SK-N-SH treated with all-trans-retinoic acid at 6 μM for 48 hours (cell line): ENCODE results near the gene CEP128.

Experiments
- ATAC-seq: fragments of 200-7000 bp; cut with Tn5 transposase; 3 replicates; pipeline ENCODE4 v1.9.1; 2020; ENCODE audit warnings: mild to moderate bottlenecking, moderate library complexity
- ARNTL ChIP-seq: fragments of 450-650 bp; formaldehyde crosslinking; IDR thresholded peaks from 2 replicates; pipeline ENCODE4 v1.5.0; 2020; ENCODE audit warnings: low read depth, mild to moderate bottlenecking, moderate library complexity, borderline replicate concordance
- BACH2 ChIP-seq: fragments of 250-450 bp; sonication (Bioruptor Pico); IDR thresholded peaks from 2 replicates; pipeline ENCODE4 v1.9.0; 2021; ENCODE audit warnings: mild to moderate bottlenecking, borderline replicate concordance
- CSDC2 ChIP-seq: fragments of 250-450 bp; sonication (Bioruptor Pico); IDR thresholded peaks from 2 replicates; pipeline ENCODE4 v1.5.0; 2020; ENCODE audit warnings: mild to moderate bottlenecking, moderate library complexity
- CSRNP3 ChIP-seq: fragments of 250-450 bp; sonication (Bioruptor Pico); IDR thresholded peaks from 2 replicates; pipeline ENCODE4 v1.5.1; 2021; ENCODE audit warnings: mild to moderate bottlenecking, moderate library complexity
- ESRRG ChIP-seq: fragments of 250-450 bp; sonication (Bioruptor Pico); IDR thresholded peaks from 2 replicates; pipeline ENCODE4 v1.6.1; 2021; ENCODE audit warnings: mild to moderate bottlenecking
- GLIS3 ChIP-seq: fragments of 250-450 bp; sonication (Bioruptor Pico); IDR thresholded peaks from 2 replicates; pipeline ENCODE4 v1.5.0; 2020; ENCODE audit warnings: mild to moderate bottlenecking, moderate library complexity
- ISL1 ChIP-seq: fragments of 250-450 bp; sonication (Bioruptor Pico); IDR thresholded peaks from 2 replicates; pipeline ENCODE4 v2.1.2; 2022; ENCODE audit warnings: mild to moderate bottlenecking, moderate library complexity
- OSR1 ChIP-seq: fragments of 250-450 bp; sonication (Bioruptor Pico); IDR thresholded peaks from 2 replicates; pipeline ENCODE4 v1.8.0; 2022; ENCODE audit warnings: moderate library complexity, mild to moderate bottlenecking, inconsistent platforms
- PATZ1 ChIP-seq: fragments of 250-450 bp; sonication (Bioruptor Pico); IDR thresholded peaks from 2 replicates; pipeline ENCODE4 v1.8.0; 2020; ENCODE audit warnings: mild to moderate bottlenecking, moderate library complexity, borderline replicate concordance
- PPARA ChIP-seq: fragments of 250-450 bp; sonication (Bioruptor Pico); IDR thresholded peaks from 2 replicates; pipeline ENCODE4 v1.5.0; 2020; ENCODE audit warnings: mild to moderate bottlenecking, borderline replicate concordance
- RARB ChIP-seq: fragments of 250-450 bp; sonication (Bioruptor Pico); IDR thresholded peaks from 2 replicates; pipeline ENCODE4 v1.8.0; 2021; ENCODE audit warnings: mild to moderate bottlenecking, moderate library complexity
- SNAI2 ChIP-seq: fragments of 250-450 bp; sonication (Bioruptor Pico); IDR thresholded peaks from 2 replicates; pipeline ENCODE4 v1.5.0; 2020; ENCODE audit warnings: mild to moderate bottlenecking, moderate library complexity
- TCF4 ChIP-seq: fragments of 250-450 bp; sonication (Bioruptor Pico); IDR thresholded peaks from 2 replicates; pipeline ENCODE4 v1.8.0; 2021; ENCODE audit warnings: mild to moderate bottlenecking, moderate library complexity, borderline replicate concordance
- TOX ChIP-seq: fragments of 250-450 bp; sonication (Bioruptor Pico); IDR thresholded peaks from 2 replicates; pipeline ENCODE4 v1.8.0; 2021; ENCODE audit warnings: mild to moderate bottlenecking, moderate library complexity, borderline replicate concordance
- TSHZ2 ChIP-seq: fragments of 250-450 bp; sonication (Bioruptor Pico); IDR thresholded peaks from 2 replicates; pipeline ENCODE4 v1.5.0; 2020; ENCODE audit warnings: mild to moderate bottlenecking, moderate library complexity
- ZC3H10 ChIP-seq: fragments of 250-450 bp; sonication (Bioruptor Pico); IDR thresholded peaks from 2 replicates; pipeline ENCODE4 v1.5.1; 2021; ENCODE audit warnings: mild to moderate bottlenecking, moderate library complexity
- ZFP3 ChIP-seq: fragments of 250-450 bp; sonication (Bioruptor Pico); IDR thresholded peaks from 2 replicates; pipeline ENCODE4 v1.5.0; 2020; ENCODE audit warnings: mild to moderate bottlenecking, moderate library complexity
- ZFP30 ChIP-seq: fragments of 450-650 bp; formaldehyde crosslinking; IDR thresholded peaks from 2 replicates; pipeline ENCODE4 v1.5.0; 2022; ENCODE audit warnings: mild to moderate bottlenecking, moderate library complexity
- ZNF565 ChIP-seq: fragments of 450-650 bp; formaldehyde crosslinking; conservative IDR thresholded peaks from 2 replicates; pipeline ENCODE4 v1.5.0; 2020; ENCODE audit warnings: low read depth, mild to moderate bottlenecking, moderate library complexity
- ZNF8 ChIP-seq: fragments of 450-650 bp; formaldehyde crosslinking; IDR thresholded peaks from 2 replicates; pipeline ENCODE4 v1.5.0; 2020; ENCODE audit warnings: mild to moderate bottlenecking, moderate library complexity
- TF ChIP-seq, protein P1 (sequence below): fragments of 250-450 bp; sonication (Bioruptor Pico); IDR thresholded peaks from 2 replicates; pipeline ENCODE4 v1.8.0; 2021; ENCODE audit warnings: low read depth, mild to moderate bottlenecking, moderate library complexity, borderline replicate concordance

Gene CEP128

GRCh38 chr14:80941241-80942185 is at the start of gene CEP128:
CEP128 (minus strand) TSS chr14:80941738.
- no peak for TF ChIP-seq SNAI2
- TF ChIP-seq ISL1 = no peak
- no peak for TF ChIP-seq ZC3H10 (CRISPR knock-in tag)
- TF ChIP-seq PPARA = no peak
- no peak for TF ChIP-seq CSRNP3 (CRISPR knock-in tag)
- TF ChIP-seq TSHZ2 (CRISPR knock-in tag) = no peak
- no peak for TF ChIP-seq ESRRG (CRISPR knock-in tag)
- no peak for TF ChIP-seq ARNTL (CRISPR knock-in tag)
- no peak for TF ChIP-seq ZNF565 (CRISPR knock-in tag)
- TF ChIP-seq BACH2 (CRISPR knock-in tag) = no peak
- TF ChIP-seq ZFP30 (CRISPR knock-in tag) = no peak
- TF ChIP-seq TOX (CRISPR knock-in tag) = no peak
- TF ChIP-seq GLIS3 (CRISPR knock-in tag) = no peak
- no peak for TF ChIP-seq ZNF8
- no peak for TF ChIP-seq ZFP3
- TF ChIP-seq OSR1 = no peak
- TF ChIP-seq TCF4 (CRISPR knock-in tag) = no peak
- TF ChIP-seq, protein P1, sequence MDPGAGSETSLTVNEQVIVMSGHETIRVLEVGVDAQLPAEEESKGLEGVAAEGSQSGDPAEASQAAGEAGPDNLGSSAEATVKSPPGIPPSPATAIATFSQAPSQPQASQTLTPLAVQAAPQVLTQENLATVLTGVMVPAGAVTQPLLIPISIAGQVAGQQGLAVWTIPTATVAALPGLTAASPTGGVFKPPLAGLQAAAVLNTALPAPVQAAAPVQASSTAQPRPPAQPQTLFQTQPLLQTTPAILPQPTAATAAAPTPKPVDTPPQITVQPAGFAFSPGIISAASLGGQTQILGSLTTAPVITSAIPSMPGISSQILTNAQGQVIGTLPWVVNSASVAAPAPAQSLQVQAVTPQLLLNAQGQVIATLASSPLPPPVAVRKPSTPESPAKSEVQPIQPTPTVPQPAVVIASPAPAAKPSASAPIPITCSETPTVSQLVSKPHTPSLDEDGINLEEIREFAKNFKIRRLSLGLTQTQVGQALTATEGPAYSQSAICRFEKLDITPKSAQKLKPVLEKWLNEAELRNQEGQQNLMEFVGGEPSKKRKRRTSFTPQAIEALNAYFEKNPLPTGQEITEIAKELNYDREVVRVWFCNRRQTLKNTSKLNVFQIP (CRISPR knock-in tag) = no peak
- TF ChIP-seq PATZ1 = no peak
- no peak for TF ChIP-seq CSDC2 (CRISPR knock-in tag)
- peak; percentile 100 for ATAC-seq

- no peak for TF ChIP-seq ZC3H10 (CRISPR knock-in tag)
- no peak for TF ChIP-seq TOX (CRISPR knock-in tag)
- TF ChIP-seq PPARA = no peak
- TF ChIP-seq ZNF8 = no peak
- TF ChIP-seq TCF4 (CRISPR knock-in tag) = no peak
- TF ChIP-seq ZFP3 = no peak
- TF ChIP-seq TSHZ2 (CRISPR knock-in tag) = no peak
- no peak for TF ChIP-seq ESRRG (CRISPR knock-in tag)
- no peak for TF ChIP-seq CSRNP3 (CRISPR knock-in tag)
- no peak for TF ChIP-seq CSDC2 (CRISPR knock-in tag)
- no peak for TF ChIP-seq GLIS3 (CRISPR knock-in tag)
- no peak for TF ChIP-seq RARB
- ATAC-seq = no peak
Observed at GRCh38 chr14:80988735-80989429, 47.3 kb upstream of the CEP128 start.
